ENCODE results near the gene GGA2. TPM values are rescaled to one million over a fixed set of nuclear protein-coding genes. Genes with fewer than 3 reads are reported as not detected.
"Not testable (repeated sequence)": the region's sequence is repeated elsewhere in the genome, so short reads cannot be mapped to it uniquely, and the experiment has no call there.

The GGA2 gene
- total RNA-seq, 3 donors from 2014 or later (not counting 1 experiment from before 2014, with no cell fraction given), result 129 to 134 (median 131) TPM

DNA sequence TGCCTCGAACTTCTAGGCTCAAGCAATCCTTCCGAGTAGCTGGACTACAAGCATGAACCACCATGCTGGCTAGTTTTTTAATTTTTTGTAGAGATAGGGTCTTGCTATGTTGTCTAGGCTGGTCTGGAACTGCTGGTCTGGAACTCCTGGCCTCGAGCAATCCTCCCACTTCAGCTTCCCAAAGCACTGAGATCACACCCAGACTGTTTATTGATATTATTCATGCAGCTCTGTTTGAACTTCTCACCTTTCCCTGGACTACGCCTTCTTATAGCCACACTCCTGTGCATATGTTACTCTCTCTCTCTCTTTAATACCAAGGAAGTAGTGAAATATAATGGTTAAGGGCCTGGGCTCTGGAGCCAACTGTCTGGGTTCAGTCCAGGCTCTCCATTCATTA lies 61.9 kb downstream of the GGA2 start:
- H3K4me3 Mint-ChIP-seq, result no peak overlapping the region
- H3K27ac ChIP-seq (ENCODE audit: low read length), result no peak overlapping the region
- peaks cover 16% of the 10 kb centered on the region for H3K36me3 ChIP-seq (ENCODE audit: control insufficient read depth, insufficient read depth, low read length)
- H3K9me3 Mint-ChIP-seq, result no peaks in the 10 kb centered on the region
- DNase-seq (no peak), ATAC-seq (no peak)
- H3K27me3 Mint-ChIP-seq (ENCODE audit: low read depth in 2 of 2), result no peaks in the 10 kb centered on the region
- TF ChIP-seq, protein P1, sequence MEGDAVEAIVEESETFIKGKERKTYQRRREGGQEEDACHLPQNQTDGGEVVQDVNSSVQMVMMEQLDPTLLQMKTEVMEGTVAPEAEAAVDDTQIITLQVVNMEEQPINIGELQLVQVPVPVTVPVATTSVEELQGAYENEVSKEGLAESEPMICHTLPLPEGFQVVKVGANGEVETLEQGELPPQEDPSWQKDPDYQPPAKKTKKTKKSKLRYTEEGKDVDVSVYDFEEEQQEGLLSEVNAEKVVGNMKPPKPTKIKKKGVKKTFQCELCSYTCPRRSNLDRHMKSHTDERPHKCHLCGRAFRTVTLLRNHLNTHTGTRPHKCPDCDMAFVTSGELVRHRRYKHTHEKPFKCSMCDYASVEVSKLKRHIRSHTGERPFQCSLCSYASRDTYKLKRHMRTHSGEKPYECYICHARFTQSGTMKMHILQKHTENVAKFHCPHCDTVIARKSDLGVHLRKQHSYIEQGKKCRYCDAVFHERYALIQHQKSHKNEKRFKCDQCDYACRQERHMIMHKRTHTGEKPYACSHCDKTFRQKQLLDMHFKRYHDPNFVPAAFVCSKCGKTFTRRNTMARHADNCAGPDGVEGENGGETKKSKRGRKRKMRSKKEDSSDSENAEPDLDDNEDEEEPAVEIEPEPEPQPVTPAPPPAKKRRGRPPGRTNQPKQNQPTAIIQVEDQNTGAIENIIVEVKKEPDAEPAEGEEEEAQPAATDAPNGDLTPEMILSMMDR (IDR thresholded peaks at IDR 0.05), result no peak
- H3K4me3 ChIP-seq (ENCODE audit: low read length), result no peak overlapping the region
- intact Hi-C loops (cut with micrococcal nuclease), result no loop called here
- peaks cover 36 to 39% of the 10 kb centered on the region in 2 donors for H3K4me1 Mint-ChIP-seq
- WGBS (ENCODE audit: insufficient coverage), result 94% methylated on average over 3 of the region's 4 CpGs
- H3K27ac Mint-ChIP-seq, result no peak overlapping the region
- no peaks in the 10 kb centered on the region for H3K27me3 ChIP-seq (ENCODE audit: control insufficient read depth, insufficient read depth, low read length)
- H3K9me3 ChIP-seq (ENCODE audit: control insufficient read depth, insufficient read depth, low read length), result no peaks in the 10 kb centered on the region
- H3K4me1 ChIP-seq (ENCODE audit: control insufficient read depth, insufficient read depth, low read length), result peaks cover 10% of the 10 kb centered on the region
- no peaks in the 10 kb centered on the region for H3K36me3 Mint-ChIP-seq

DNA sequence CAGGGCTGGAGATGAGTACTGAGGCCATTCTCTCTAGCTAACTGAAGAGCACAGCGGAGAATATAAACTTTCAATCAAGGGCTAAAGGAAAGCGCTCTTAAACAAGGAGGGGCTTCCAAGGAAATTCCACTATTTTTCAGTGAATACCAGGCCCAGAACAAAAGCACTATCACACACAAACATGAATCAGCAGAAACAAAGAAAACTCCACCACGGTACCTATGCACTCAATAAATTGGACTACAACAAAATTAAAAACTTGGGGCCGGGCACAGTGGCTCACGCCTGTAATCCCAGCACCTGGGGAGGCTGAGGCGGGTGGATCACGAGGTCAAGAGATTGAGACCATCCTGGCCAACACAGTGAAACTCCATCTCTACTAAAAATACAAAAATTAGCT lies 72.8 kb downstream of the GGA2 start:
- intact Hi-C loops (cut with micrococcal nuclease), result loop anchor here (10.0 kb wide), 2 partner anchors 253 to 1793 kb away; partner anchors contain the start of gene SCNN1G
- H3K36me3 Mint-ChIP-seq; DNase-seq; H3K27me3 ChIP-seq (ENCODE audit: control insufficient read depth, insufficient read depth, low read length); H3K27ac ChIP-seq (ENCODE audit: low read length); H3K4me3 Mint-ChIP-seq; H3K4me3 ChIP-seq (ENCODE audit: low read length); H3K4me1 Mint-ChIP-seq; H3K4me1 ChIP-seq (ENCODE audit: control insufficient read depth, insufficient read depth, low read length); H3K9me3 ChIP-seq (ENCODE audit: control insufficient read depth, insufficient read depth, low read length); ATAC-seq; H3K9me3 Mint-ChIP-seq; H3K27ac Mint-ChIP-seq; H3K27me3 Mint-ChIP-seq (ENCODE audit: low read depth in 2 of 2): not testable (repeated sequence)
- peaks cover 27% of the 10 kb centered on the region for H3K36me3 ChIP-seq (ENCODE audit: control insufficient read depth, insufficient read depth, low read length)
- WGBS (ENCODE audit: insufficient coverage), result 98% methylated on average over 7 of the region's 7 CpGs

DNA sequence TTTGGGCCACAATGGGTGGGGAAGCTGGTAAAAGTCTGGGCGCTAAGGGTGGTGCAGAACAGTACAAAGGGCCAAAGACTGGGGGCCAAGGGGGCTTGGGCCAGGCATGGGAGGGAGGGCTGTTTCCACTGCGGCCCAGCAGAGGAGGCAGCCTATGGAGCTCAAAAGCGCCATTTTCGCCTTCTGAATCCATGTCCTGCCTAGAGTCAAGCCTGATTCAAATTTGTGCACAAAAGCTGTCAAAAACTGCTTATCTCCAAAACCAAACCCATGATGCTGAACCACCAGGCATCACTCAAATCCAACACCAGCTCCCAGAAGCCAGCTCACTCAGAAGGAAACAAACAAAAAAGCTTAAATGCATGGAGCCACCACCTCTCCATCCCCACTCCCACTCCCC lies 73.3 kb downstream of the GGA2 start:
- Mint-ChIP-seq H3K27me3 (ENCODE audit: low read depth in 2 of 2) (no peaks in the 10 kb centered on the region), H3K36me3 (no peaks in the 10 kb centered on the region), H3K27ac (no peak overlapping the region), H3K4me3 (no peak overlapping the region), H3K4me1 (no peaks in the 10 kb centered on the region), H3K9me3 (no peaks in the 10 kb centered on the region)
- no peak overlapping the region for H3K4me3 ChIP-seq (ENCODE audit: low read length)
- H3K36me3 ChIP-seq (ENCODE audit: control insufficient read depth, insufficient read depth, low read length), result peaks cover 27% of the 10 kb centered on the region
- H3K9me3 ChIP-seq (ENCODE audit: control insufficient read depth, insufficient read depth, low read length), result no peaks in the 10 kb centered on the region
- intact Hi-C loops (cut with micrococcal nuclease), result loop anchor here (10.0 kb wide), 2 partner anchors 252 to 1792 kb away; partner anchors contain the start of gene SCNN1G
- WGBS (ENCODE audit: insufficient coverage), result 97% methylated on average over 4 of the region's 4 CpGs
- no peak overlapping the region for H3K27ac ChIP-seq (ENCODE audit: low read length)
- TF ChIP-seq, protein P1 (IDR thresholded peaks at IDR 0.05), result no peak
- no peaks in the 10 kb centered on the region for H3K27me3 ChIP-seq (ENCODE audit: control insufficient read depth, insufficient read depth, low read length)
- DNase-seq, result no peak
- H3K4me1 ChIP-seq (ENCODE audit: control insufficient read depth, insufficient read depth, low read length), result no peaks in the 10 kb centered on the region
- ATAC-seq, result no peak

DNA sequence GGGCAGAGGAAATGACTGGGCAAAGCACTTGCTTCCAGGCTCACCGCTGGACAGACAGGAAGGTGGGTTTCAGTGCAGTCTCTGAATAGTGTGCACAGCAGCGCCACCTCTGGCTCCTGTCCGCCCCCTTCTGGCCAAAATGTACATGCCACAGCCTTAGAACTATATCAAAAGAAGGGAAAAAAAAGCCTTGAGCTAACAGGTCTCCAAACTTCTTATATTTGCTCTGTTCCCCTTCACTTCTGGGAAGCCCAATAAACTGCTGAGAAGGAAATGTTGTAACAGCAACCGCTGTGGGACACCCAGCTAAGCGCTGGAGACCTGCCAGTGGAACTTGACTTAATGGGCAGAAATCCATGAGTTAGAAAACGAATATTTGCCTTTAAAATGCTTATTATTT lies 74.8 kb downstream of the GGA2 start:
- DNase-seq, result peak; percentile 50 to 79
- Histone ChIP-seq H3K36me3 (ENCODE audit: control insufficient read depth, insufficient read depth, low read length) (peaks cover 25% of the 10 kb centered on the region), H3K4me1 (ENCODE audit: control insufficient read depth, insufficient read depth, low read length) (no peaks in the 10 kb centered on the region), H3K4me3 (ENCODE audit: low read length) (no peak overlapping the region), H3K27ac (ENCODE audit: low read length) (no peak overlapping the region), H3K9me3 (ENCODE audit: control insufficient read depth, insufficient read depth, low read length) (no peaks in the 10 kb centered on the region), H3K27me3 (ENCODE audit: control insufficient read depth, insufficient read depth, low read length) (no peaks in the 10 kb centered on the region)
- H3K4me1 Mint-ChIP-seq, result no peaks in the 10 kb centered on the region
- intact Hi-C loops (cut with micrococcal nuclease), result loop anchor here (10.0 kb wide), 2 partner anchors 251 to 1791 kb away; partner anchors contain the start of gene SCNN1G
- H3K27ac Mint-ChIP-seq, result no peak overlapping the region
- peak; percentile 84 to 93 (median 93) for ATAC-seq
- TF ChIP-seq, protein P1 (IDR thresholded peaks at IDR 0.05), result peak; percentile 84
- H3K4me3 Mint-ChIP-seq, result no peak overlapping the region
- no peaks in the 10 kb centered on the region for H3K27me3 Mint-ChIP-seq (ENCODE audit: low read depth in 2 of 2)
- WGBS (ENCODE audit: insufficient coverage), result 36% methylated on average over 5 of the region's 6 CpGs
- no peaks in the 10 kb centered on the region for H3K36me3 Mint-ChIP-seq
- H3K9me3 Mint-ChIP-seq, result no peaks in the 10 kb centered on the region

All from natural killer cell (primary cell).